Body of pancreas (tissue), 4 donors: ENCODE measurements around the gene SIPA1L3.

Experiments
- POLR2A ChIP-seq, 3 donors: fragments of 450-650 bp; IDR thresholded peaks; one replicate each; pipeline ENCODE4 v1.6.1; 2016; ENCODE audit warnings: antibody characterized with exemption in 3 of 3, mild to moderate bottlenecking in 2 of 3
- TF ChIP-seq, protein P1 (sequence below), 7 experiments: fragments of 450-650 bp in 4 of 7; fragments of 200-600 bp in 3 of 7; sonication (generic) in 3 of 7; IDR thresholded peaks; one replicate each; pipeline ENCODE4 v1.5.1; 2016 to 2019; ENCODE audit warnings: antibody characterized with exemption in 7 of 7

DNA sequence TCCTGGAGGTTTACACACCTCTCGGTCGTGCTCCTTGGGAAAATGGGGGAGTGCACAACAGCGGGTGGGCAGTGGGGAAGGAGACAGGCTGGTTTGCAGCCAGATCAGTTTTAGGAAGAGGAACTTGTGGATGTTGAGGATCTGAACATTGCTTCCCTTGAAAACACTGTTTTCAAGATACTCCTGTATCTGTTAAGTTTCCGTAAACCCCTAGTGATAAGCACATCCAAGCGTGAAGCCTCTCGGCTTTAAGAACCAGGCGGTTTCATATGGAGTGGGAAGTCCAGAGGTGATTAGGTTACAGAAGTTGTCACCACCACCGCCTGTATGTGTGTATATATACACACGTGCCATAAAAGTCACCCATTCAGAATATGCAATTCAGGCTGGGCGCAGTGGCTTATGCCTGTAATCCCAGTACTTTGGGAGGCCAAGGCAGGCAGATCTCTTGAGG lies 47.4 kb downstream of the SIPA1L3 start:
- TF ChIP-seq, protein P1, sequence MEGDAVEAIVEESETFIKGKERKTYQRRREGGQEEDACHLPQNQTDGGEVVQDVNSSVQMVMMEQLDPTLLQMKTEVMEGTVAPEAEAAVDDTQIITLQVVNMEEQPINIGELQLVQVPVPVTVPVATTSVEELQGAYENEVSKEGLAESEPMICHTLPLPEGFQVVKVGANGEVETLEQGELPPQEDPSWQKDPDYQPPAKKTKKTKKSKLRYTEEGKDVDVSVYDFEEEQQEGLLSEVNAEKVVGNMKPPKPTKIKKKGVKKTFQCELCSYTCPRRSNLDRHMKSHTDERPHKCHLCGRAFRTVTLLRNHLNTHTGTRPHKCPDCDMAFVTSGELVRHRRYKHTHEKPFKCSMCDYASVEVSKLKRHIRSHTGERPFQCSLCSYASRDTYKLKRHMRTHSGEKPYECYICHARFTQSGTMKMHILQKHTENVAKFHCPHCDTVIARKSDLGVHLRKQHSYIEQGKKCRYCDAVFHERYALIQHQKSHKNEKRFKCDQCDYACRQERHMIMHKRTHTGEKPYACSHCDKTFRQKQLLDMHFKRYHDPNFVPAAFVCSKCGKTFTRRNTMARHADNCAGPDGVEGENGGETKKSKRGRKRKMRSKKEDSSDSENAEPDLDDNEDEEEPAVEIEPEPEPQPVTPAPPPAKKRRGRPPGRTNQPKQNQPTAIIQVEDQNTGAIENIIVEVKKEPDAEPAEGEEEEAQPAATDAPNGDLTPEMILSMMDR (IDR thresholded peaks at IDR 0.05) = no peak
- no peak for TF ChIP-seq POLR2A (IDR thresholded peaks at IDR 0.05)
